GM06990 (cell line): ENCODE results near the gene GRHL3.
A peak's percentile ranks its signal among the peaks of the same experiment; 100 is the strongest.

Experiments
- DNase-seq: peaks from one replicate; pipeline ENCODE4 v3.0.0-alpha.2; 2011; ENCODE audit not compliant: insufficient read length; ENCODE audit errors: extremely low read depth
- H3K27me3 ChIP-seq: replicated peaks from 2 replicates; pipeline ENCODE4 v1.6.0; 2011; ENCODE audit warnings: low read length; ENCODE audit not compliant: control insufficient read depth, insufficient read depth
- H3K36me3 ChIP-seq: 2 replicates; pipeline ENCODE4 v1.5.1; 2011; ENCODE audit warnings: low read length; ENCODE audit not compliant: control insufficient read depth, insufficient read depth
- H3K4me3 ChIP-seq: replicated peaks from 2 replicates; pipeline ENCODE4 v1.5.1; 2011; ENCODE audit warnings: low read depth, mild to moderate bottlenecking, control low read depth, low read length
- TF ChIP-seq, protein P1 (sequence below): IDR thresholded peaks from 2 replicates; pipeline ENCODE4 v1.5.1; 2011; ENCODE audit warnings: low read length, control low read depth, mild to moderate bottlenecking, inconsistent platforms; ENCODE audit not compliant: insufficient read depth, poor library complexity, severe bottlenecking

The GRHL3 gene

DNA sequence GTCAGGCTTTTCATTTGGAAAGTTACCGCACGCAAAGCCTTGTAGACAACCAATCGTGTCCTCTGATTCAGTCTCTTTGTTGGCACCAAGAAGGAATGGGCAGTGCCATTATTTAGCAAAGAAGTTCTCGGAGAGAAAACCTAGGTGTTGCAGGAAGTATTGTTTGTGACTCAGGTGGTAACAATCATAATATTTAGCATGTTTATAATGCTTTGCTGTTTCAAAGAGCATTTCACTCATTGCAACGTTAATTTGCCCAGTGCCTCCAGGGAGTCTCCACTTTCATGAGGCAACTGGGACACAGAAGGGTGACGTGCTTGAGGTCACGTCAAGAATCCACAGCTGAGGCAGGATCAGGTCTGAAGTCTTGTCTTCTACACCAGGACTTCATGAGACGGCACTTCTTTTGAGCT lies 63.0 kb downstream of the GRHL3 start:
- no peaks in the 10 kb centered on the region for H3K27me3 ChIP-seq
- TF ChIP-seq, protein P1, sequence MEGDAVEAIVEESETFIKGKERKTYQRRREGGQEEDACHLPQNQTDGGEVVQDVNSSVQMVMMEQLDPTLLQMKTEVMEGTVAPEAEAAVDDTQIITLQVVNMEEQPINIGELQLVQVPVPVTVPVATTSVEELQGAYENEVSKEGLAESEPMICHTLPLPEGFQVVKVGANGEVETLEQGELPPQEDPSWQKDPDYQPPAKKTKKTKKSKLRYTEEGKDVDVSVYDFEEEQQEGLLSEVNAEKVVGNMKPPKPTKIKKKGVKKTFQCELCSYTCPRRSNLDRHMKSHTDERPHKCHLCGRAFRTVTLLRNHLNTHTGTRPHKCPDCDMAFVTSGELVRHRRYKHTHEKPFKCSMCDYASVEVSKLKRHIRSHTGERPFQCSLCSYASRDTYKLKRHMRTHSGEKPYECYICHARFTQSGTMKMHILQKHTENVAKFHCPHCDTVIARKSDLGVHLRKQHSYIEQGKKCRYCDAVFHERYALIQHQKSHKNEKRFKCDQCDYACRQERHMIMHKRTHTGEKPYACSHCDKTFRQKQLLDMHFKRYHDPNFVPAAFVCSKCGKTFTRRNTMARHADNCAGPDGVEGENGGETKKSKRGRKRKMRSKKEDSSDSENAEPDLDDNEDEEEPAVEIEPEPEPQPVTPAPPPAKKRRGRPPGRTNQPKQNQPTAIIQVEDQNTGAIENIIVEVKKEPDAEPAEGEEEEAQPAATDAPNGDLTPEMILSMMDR, result no peak
- no peak overlapping the region for H3K4me3 ChIP-seq
- DNase-seq, result no peak
- 0 out of 2 replicates have a peak, but pooled peaks cover 1% of the 10 kb centered on the region for H3K36me3 ChIP-seq

DNA sequence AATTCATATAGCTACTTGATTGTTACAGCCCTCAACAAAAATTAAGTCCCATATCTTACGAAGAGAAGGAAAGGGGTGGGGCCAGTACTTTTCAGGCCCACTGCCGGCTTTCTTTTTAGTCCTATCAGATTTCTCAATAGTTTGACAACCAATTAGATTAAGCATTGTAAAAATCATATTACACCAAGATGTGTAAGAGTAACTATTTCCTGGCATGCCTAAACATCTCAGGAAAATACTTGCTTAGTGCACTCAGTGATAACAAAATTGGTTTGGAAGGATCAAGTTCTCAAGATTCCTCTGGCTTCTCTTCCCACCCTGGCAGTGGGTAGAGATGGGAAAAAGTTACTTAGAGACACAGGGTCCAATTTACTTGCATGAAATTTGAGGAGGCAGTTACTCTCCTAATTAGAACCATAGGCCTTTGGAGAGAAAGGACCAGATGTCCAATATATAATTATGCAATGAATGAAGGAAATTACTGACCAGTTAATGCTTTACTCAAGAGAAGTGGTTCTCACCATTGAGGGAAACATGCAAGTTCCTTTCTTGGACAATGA lies 64.3 kb downstream of the GRHL3 start:
- H3K36me3 ChIP-seq, result 0 out of 2 replicates have a peak, but pooled peaks cover 1% of the 10 kb centered on the region
- TF ChIP-seq, protein P1, result no peak
- no peak for DNase-seq
- H3K27me3 ChIP-seq, result no peaks in the 10 kb centered on the region
- no peak overlapping the region for H3K4me3 ChIP-seq

DNA sequence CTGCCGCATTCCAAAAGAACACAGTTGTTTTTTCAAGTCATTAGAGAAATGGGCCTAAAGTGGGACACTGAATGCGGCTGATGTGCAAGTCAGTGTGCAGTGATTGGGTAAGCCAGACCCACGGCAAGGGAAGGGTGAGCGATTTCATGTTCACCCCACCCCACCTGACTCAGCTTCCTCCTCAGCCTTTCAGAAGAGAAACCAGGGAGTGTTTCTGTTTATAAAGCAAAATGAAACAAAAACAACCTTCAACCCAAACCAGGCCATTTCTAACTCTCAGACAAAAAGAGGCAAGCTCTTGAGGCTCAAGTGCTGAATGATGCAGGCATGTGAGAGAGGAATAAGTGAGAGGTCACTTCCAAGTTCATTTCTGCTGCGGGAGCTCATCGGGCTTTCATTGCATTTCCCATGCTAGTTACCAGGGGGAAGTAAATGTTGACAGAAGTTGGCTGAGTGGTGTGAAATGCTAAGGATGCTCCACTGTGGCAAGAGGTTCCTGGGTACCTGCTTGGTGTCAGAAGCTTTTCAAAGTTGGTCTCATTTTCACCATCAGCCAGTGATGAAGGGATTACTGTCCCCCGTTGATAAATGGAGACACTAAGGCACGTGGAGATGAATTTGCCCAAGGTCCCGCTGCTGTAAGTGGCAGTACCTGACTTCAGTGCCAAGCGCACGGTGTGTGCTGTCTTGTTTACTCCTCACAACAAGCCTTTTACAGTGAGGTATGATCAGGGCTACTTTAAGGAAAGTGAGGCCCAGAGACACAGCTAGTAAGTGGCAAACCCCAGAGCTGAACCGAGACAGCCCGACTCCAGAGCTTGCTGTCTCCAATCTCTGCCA lies 65.3 kb downstream of the GRHL3 start:
- TF ChIP-seq, protein P1, result no peak
- no peak for DNase-seq
- H3K36me3 ChIP-seq, result 0 out of 2 replicates have a peak, but pooled peaks cover 1% of the 10 kb centered on the region
- H3K27me3 ChIP-seq, result no peaks in the 10 kb centered on the region
- no peak overlapping the region for H3K4me3 ChIP-seq

DNA sequence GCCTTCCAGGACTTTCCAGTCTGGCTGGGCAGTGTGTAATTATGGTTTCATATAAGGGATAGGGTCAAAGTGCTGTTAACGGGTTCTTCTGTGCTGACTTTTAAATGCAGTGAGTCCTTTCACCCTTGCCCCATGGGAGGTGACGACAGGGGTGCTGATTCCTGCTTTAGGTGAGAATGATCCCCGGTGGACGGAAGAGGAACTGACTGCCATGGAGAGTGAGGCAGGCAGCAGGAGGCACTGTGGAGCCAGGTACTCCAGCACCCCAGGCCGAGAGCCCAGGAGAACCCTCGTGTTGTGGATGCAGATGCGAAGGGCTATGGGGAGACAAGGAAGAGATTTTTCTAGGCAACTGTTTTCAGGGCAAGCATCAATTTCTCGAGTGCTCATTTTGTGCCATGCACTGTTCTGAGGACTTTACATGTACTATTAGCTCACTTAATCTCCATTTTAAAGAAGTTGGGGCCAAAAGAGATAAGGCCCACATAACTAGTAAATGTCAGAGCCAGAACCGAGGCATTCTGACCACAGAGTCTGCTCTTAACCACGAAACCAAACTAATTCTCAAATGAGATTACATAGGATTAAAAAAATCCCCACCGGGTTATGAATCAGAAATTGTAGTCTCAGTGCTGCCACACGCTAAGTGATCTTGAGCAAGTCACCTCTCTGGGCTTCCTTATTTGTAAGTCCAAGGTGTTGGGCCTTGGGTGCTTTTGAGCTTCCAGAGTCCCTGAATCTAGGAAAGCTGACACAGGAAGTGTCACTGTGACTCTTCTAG lies 66.2 kb downstream of the GRHL3 start:
- H3K27me3 ChIP-seq, result no peaks in the 10 kb centered on the region
- H3K36me3 ChIP-seq, result 0 out of 2 replicates have a peak, but pooled peaks cover 1% of the 10 kb centered on the region
- peak; percentile 26 for DNase-seq
- no peak overlapping the region for H3K4me3 ChIP-seq
- TF ChIP-seq, protein P1, result peak; percentile 76

DNA sequence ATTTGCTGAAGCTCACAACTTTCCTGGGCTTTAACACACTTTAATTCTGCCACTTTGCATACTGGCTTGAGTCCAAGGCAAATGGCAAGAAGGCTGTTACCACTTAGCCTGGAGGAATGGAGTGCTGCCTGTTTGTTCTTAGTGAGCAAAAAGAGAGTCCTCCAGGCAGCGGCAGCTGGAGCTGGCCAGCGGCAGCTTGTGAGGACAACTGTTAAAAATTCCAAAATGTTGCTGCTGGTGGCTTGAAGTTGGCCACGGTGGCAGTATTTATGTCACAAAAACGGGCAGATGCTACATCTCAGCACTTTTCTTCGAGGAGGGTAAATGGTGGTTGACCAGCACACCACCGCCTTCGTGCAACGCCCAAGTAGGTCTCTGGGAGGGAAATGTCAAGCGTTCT lies 67.1 kb downstream of the GRHL3 start:
- TF ChIP-seq, protein P1, result no peak
- Histone ChIP-seq H3K27me3 (no peaks in the 10 kb centered on the region), H3K4me3 (no peak overlapping the region), H3K36me3 (0 out of 2 replicates have a peak, but pooled peaks cover 1% of the 10 kb centered on the region)
- no peak for DNase-seq
